ENCODE results near the gene LDAH. TPM values are rescaled to one million over a fixed set of nuclear protein-coding genes. Genes with fewer than 3 reads are reported as not detected.

Gene LDAH
- polyA plus RNA-seq, 2 of the 4 experiments (the other 2 are of a cell fraction), result 29.6 to 42.4 TPM

GRCh38 chr2:20803974-20804373 lies 18.9 kb downstream of the LDAH start:
- POLR2A ChIA-PET, result no interaction called here
- Histone ChIP-seq H3K27ac (no peak overlapping the region), H3K4me1 (no peaks in the 10 kb centered on the region), H3K4me2 (no peak overlapping the region), H3K4me3 (no peak overlapping the region), H3K9me3 (no peaks in the 10 kb centered on the region)
- TF ChIP-seq ELK1 (IDR thresholded peaks at IDR 0.05; ENCODE audit: low read depth, low read length) (no peak), HMGXB4 (CRISPR knock-in tag; IDR thresholded peaks at IDR 0.05; ENCODE audit: borderline replicate concordance) (no peak), BHLHE40 (IDR thresholded peaks at IDR 0.05; ENCODE audit: low read depth, low read length) (no peak), EHF (CRISPR knock-in tag; IDR thresholded peaks at IDR 0.05) (no peak), MYC (IDR thresholded peaks at IDR 0.05; ENCODE audit: borderline replicate concordance, low read length) (no peak), NFE2L2 (conservative IDR thresholded peaks at IDR 0.05; ENCODE audit: low read length) (peak; percentile 35; the same call in 1 of the 2 replicates), HEYL (CRISPR knock-in tag; IDR thresholded peaks at IDR 0.05) (no peak), TFCP2L1 (CRISPR knock-in tag; IDR thresholded peaks at IDR 0.05) (no peak), FOSB (CRISPR knock-in tag; IDR thresholded peaks at IDR 0.05) (no peak), HOXB5 (CRISPR knock-in tag; IDR thresholded peaks at IDR 0.05) (no peak), MAFK (IDR thresholded peaks at IDR 0.05; ENCODE audit: partially characterized antibody) (peak; percentile 19)
- FAIRE-seq, result peak; percentile 68
- CTCF ChIA-PET, result no interaction called here
- ATAC-seq, result no peak
- DNase-seq (ENCODE audit: low read depth in 1 of 2, low spot score in 1 of 2), result no peak

- no peak overlapping the region for H3K4me3 ChIP-seq
- no peak overlapping the region for H3K27ac ChIP-seq
- no peak for FAIRE-seq
- no peak; a peak in 2 of 6 replicates for ATAC-seq
- 91% methylated on average over 4 of the region's 4 CpGs for WGBS (ENCODE audit: missing lambda C conversion rate)
- H3K4me1 ChIP-seq, result no peaks in the 10 kb centered on the region
- no peak for DNase-seq (ENCODE audit: low read depth in 1 of 2, low spot score in 1 of 2)
- POLR2A ChIA-PET, result interaction anchor here (1.5 kb wide), 1 partner anchor 19 kb away, joined by 6 read pairs; the partner anchor contains the start of gene LDAH
- TF ChIP-seq CTCF (IDR thresholded peaks at IDR 0.05) (no peak), SMC3 (IDR thresholded peaks at IDR 0.05) (no peak), FOSL2 (IDR thresholded peaks at IDR 0.05) (no peak), FOSL2 (CRISPR knock-in tag; IDR thresholded peaks at IDR 0.05) (no peak), PBX3 (IDR thresholded peaks at IDR 0.05) (no peak), KDM1A (IDR thresholded peaks at IDR 0.05; ENCODE audit: low read depth) (no peak), BHLHE40 (IDR thresholded peaks at IDR 0.05; ENCODE audit: low read depth, low read length) (no peak), NR3C1 (IDR thresholded peaks at IDR 0.05) (no peak), MAX (IDR thresholded peaks at IDR 0.05) (no peak), POLR2AphosphoS2 (conservative IDR thresholded peaks at IDR 0.05; ENCODE audit: low read length) (no peak), NFE2L2 (conservative IDR thresholded peaks at IDR 0.05; ENCODE audit: low read length) (no peak), HOXB13 (CRISPR knock-in tag; IDR thresholded peaks at IDR 0.05; ENCODE audit: low read depth) (no peak), POLR2A (IDR thresholded peaks at IDR 0.05; ENCODE audit: low read length) (no peak), BCL3 (IDR thresholded peaks at IDR 0.05) (no peak), USF2 (IDR thresholded peaks at IDR 0.05) (no peak)
- no peaks in the 10 kb centered on the region for H3K9me3 ChIP-seq
- CTCF ChIA-PET, result interaction anchor here (1.6 to 1.9 kb wide), 2 partner anchors 9 to 22 kb away, joined by 3 to 5 read pairs; no protein-coding TSS in a partner anchor
- no peak overlapping the region for H3K4me2 ChIP-seq
Observed at GRCh38 chr2:20803226-20803682, 19.6 kb downstream of the LDAH start.

Measured in A549 (cell line).